Lower lobe of right lung (tissue), 2 donors: ENCODE results near the gene ALG1L2. TPM values are rescaled to one million over a fixed set of nuclear protein-coding genes. Genes with fewer than 3 reads are reported as not detected.
"Not testable (repeated sequence)": the region's sequence is repeated elsewhere in the genome, so short reads cannot be mapped to it uniquely, and the experiment has no call there.

ENCODE experiments used
- ATAC-seq, 2 donors: fragments of 200-7000 bp; cut with Tn5 transposase; one replicate each; pipeline ENCODE4 v1.9.1; 2020 to 2022; ENCODE audit warnings: mild to moderate bottlenecking in 2 of 2, moderate library complexity in 2 of 2
- DNase-seq: peaks from one replicate; pipeline ENCODE4 v3.0.0-alpha.2; 2020
- H3K27ac ChIP-seq: fragments of 200-600 bp; one replicate; pipeline ENCODE4 v1.8.0; 2022
- H3K27me3 ChIP-seq: fragments of 200-600 bp; one replicate; pipeline ENCODE4 v1.8.0; 2022; ENCODE audit warnings: low read depth
- H3K36me3 ChIP-seq: fragments of 200-600 bp; one replicate; pipeline ENCODE4 v1.8.0; 2022; ENCODE audit warnings: mild to moderate bottlenecking
- H3K4me1 ChIP-seq: fragments of 200-600 bp; one replicate; pipeline ENCODE4 v1.8.0; 2022
- H3K4me3 ChIP-seq: fragments of 200-600 bp; one replicate; pipeline ENCODE4 v1.8.0; 2022; ENCODE audit warnings: mild to moderate bottlenecking
- H3K9me3 ChIP-seq: fragments of 200-600 bp; one replicate; pipeline ENCODE4 v1.8.0; 2022
- intact Hi-C: fragments of 100-400 bp; cut with DNase I; formaldehyde crosslinking; loops from one replicate; pipeline ENCODE4 v1.11.0; 2022
- total RNA-seq: library from RNA; stranded (reverse); fragmentation: NEBNext Ultra II Directional; extraction: Animal tissue kit (Norgen Biotek cat#: 25700); gene quantifications from one replicate; pipeline ENCODE4 v1.2.1, GENCODE V29; 2021
- TF ChIP-seq, protein P1 (sequence below): fragments of 200-600 bp; IDR thresholded peaks from one replicate; pipeline ENCODE4 v1.8.0; 2022; ENCODE audit warnings: antibody characterized with exemption, mild to moderate bottlenecking
- donor health status: DM: no; HTN: yes; CAD: no; lungs with severe emphysema.

Gene ALG1L2
- total RNA-seq, 1 donor from 2014 or later = 1.5 TPM

DNA sequence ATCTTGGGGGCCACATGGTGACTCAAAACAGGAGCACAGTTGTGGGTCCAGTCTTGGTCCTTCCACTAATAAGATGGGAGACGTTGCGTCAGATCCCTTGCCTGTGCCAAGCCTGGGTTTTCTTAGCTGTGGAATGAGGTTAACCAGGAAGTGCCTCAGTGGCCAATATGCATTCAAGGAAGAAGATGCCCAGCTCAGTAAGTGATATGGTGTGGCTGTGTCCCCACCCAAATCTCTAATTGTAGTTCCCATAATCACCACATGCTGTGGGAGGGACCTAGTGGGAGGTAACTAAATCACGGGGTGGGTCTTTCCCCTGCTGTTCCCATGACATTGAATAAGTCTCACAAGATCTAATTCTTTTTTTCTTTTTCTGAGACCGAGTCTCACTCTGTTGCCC, 6.4 kb downstream of the ALG1L2 start:
- TF ChIP-seq, protein P1, sequence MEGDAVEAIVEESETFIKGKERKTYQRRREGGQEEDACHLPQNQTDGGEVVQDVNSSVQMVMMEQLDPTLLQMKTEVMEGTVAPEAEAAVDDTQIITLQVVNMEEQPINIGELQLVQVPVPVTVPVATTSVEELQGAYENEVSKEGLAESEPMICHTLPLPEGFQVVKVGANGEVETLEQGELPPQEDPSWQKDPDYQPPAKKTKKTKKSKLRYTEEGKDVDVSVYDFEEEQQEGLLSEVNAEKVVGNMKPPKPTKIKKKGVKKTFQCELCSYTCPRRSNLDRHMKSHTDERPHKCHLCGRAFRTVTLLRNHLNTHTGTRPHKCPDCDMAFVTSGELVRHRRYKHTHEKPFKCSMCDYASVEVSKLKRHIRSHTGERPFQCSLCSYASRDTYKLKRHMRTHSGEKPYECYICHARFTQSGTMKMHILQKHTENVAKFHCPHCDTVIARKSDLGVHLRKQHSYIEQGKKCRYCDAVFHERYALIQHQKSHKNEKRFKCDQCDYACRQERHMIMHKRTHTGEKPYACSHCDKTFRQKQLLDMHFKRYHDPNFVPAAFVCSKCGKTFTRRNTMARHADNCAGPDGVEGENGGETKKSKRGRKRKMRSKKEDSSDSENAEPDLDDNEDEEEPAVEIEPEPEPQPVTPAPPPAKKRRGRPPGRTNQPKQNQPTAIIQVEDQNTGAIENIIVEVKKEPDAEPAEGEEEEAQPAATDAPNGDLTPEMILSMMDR = no peak
- ATAC-seq (no peak), DNase-seq (no peak)
- Histone ChIP-seq H3K9me3 (no peaks in the 10 kb centered on the region), H3K27ac (no peak overlapping the region), H3K4me1 (no peaks in the 10 kb centered on the region), H3K36me3 (no peaks in the 10 kb centered on the region), H3K27me3 (no peaks in the 10 kb centered on the region), H3K4me3 (no peak overlapping the region)
- intact Hi-C loops = no loop called here

DNA sequence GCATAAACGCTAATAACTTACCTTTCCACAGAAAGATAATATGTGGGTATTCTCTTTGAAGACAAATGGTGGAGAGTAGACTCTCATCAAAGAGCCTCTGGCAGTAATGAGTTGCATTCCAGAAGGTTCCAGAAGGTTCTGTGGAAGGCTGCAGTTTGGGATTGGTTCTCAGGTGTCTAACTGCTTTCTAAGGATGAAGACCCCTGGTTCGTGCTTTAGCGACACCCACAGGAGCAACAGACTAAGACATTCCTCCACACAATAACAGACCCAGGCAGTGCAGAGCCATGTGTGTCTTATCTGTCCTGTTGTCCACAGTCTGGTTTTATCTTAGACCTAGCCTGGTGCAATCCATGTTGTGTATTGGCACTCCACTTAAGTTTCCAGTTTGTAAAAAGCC, 9.1 kb downstream of the ALG1L2 start:
- peaks cover 18% of the 10 kb centered on the region for H3K4me1 ChIP-seq
- H3K27ac ChIP-seq, H3K27me3 ChIP-seq, H3K4me3 ChIP-seq, H3K36me3 ChIP-seq, ATAC-seq, H3K9me3 ChIP-seq, intact Hi-C loops, DNase-seq: not testable (repeated sequence)

DNA sequence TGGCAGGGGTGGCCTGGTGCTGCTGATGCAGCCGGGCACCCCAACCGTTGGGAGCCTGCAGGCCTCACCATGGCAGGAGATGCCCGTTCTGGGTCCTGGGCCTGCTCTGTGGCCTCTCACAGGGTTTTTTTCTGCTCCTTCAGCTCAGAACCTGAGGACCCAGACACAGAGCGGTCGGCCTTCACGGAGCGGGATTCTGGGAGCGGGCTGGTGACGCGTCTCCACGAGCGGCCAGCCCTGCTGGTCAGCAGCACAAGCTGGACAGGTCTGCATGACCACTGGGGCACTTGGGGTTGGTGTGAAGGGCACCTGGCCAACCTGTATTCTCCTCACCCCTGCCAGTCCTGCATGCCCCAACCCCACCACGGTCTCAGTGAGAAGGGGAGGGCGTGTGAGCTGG, 10.3 kb downstream of the ALG1L2 start:
- no peak overlapping the region for H3K4me3 ChIP-seq
- H3K27me3 ChIP-seq = no peaks in the 10 kb centered on the region
- H3K4me1 ChIP-seq = peaks cover 18% of the 10 kb centered on the region
- DNase-seq (no peak), ATAC-seq (no peak)
- no peaks in the 10 kb centered on the region for H3K9me3 ChIP-seq
- TF ChIP-seq, protein P1 = no peak
- H3K36me3 ChIP-seq = no peaks in the 10 kb centered on the region
- intact Hi-C loops = no loop called here
- no peak overlapping the region for H3K27ac ChIP-seq

DNA sequence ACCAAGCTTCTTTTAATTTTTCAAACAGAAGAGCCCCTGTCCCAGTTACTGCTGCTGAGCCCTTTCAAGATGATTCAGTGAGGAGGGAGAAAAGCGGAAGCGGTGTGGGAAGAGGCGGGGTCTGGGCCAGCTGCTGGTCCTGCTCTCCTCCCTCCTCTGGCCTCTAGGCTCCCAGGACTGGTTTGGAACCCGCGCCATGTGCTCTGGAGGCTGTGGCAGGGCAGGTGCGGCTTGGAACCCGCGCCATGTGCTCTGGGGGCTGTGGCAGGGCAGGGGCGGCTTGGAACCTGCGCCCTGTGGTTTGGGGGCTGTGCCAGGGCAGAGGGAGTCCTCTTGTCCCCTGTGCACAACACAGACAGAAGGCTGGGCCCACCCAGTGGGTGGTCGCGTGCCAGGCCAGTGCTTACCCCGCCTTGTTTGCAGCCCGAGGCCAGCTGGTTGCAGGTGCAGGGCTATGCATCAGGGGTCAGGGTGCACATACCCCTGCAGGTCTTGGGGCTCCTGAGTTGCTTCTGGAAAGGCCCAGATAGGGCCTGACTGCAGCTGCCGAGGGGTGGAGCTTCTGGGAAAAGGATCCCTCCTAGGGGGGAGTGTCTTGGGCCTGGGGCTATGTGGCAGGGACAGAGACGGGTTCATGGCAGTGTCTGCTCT, 12.2 kb downstream of the ALG1L2 start:
- H3K27ac ChIP-seq = no peak overlapping the region

DNA sequence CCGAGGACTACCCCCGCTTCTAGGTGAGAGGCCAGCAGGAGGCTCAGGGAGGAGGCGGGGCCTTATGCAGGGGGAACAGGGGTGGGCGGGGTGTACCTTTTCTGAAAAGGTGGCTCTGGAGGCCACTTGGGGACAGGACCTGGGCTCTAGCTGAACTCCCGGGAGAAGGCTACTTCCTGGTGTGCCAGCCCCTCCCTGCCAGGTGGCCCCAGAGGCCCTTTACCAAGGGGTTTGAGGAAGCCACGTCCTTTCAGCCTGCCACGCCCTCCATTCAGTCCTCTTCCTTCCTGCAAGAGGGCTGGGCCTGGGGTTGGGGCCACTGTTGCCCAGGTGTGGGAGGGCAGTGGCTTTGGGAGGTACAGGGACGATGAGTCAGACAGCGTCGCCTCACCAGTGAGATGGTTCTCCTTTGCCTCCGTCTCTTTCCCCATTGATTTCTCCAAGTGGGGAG, 12.9 kb downstream of the ALG1L2 start:
- H3K27me3 ChIP-seq, H3K9me3 ChIP-seq, ATAC-seq, H3K36me3 ChIP-seq, intact Hi-C loops, H3K27ac ChIP-seq: not testable (repeated sequence)
- peak overlapping the region; percentile 25 for H3K4me3 ChIP-seq
- peaks cover 18% of the 10 kb centered on the region for H3K4me1 ChIP-seq
- DNase-seq = peak; percentile 78

More for the DNA sequence above, 12.2 kb downstream of the ALG1L2 start:
- DNase-seq (peak; percentile 51), ATAC-seq (no peak)
- no peaks in the 10 kb centered on the region for H3K36me3 ChIP-seq
- H3K4me3 ChIP-seq = peak overlapping the region; percentile 25
- TF ChIP-seq, protein P1 = no peak
- intact Hi-C loops = no loop called here
- no peaks in the 10 kb centered on the region for H3K9me3 ChIP-seq
- peaks cover 18% of the 10 kb centered on the region for H3K4me1 ChIP-seq
- H3K27me3 ChIP-seq = no peaks in the 10 kb centered on the region

DNA sequence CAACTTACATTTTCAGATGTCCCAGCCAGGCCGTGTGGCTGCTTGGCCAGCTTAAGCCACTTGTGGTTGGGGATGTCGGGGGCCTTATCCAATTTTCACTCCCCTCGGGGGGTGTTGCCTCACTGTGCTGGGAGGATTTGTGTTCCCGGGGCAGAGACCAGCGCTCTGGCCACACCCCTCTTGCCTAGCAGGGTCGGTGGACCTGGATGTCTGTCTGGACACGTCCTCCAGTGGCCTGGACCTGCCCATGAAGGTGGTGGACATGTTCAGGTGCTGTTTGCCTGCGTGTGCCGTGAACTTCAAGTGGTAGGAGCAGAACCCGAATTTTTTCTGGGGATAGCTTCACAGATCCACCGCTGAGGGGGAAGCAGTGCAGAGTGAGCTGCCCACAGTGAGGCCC, 14.2 kb downstream of the ALG1L2 start:
- H3K9me3 ChIP-seq, H3K4me3 ChIP-seq, H3K36me3 ChIP-seq, intact Hi-C loops, H3K27ac ChIP-seq, ATAC-seq, H3K27me3 ChIP-seq: not testable (repeated sequence)
- H3K4me1 ChIP-seq = peaks cover 18% of the 10 kb centered on the region
- peak; percentile 54 for DNase-seq

DNA sequence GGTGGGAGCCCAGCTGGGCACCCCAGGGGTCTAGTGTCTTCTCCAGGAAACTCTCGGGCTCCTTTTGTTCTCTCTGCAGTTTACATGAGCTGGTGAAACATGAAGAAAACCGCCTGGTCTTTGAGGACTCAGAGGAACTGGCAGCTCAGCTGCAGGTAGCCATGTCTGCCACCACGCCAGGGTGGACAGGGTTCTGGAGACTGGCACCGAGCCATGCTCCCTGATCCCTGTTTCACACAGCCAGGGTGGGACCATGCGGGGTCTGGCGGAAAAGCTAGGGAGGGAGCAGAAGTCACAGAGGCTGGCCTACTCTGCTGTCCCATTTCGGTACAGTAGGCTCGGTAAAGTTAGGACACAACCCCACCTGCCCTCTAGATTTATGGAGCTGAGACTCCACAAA, 15.5 kb downstream of the ALG1L2 start:
- DNase-seq, intact Hi-C loops, H3K4me3 ChIP-seq, H3K27me3 ChIP-seq, ATAC-seq, H3K27ac ChIP-seq, H3K9me3 ChIP-seq, H3K36me3 ChIP-seq: not testable (repeated sequence)
- peaks cover 18% of the 10 kb centered on the region for H3K4me1 ChIP-seq
